DMS79 (cell line): ENCODE results near the gene POMT2.
A peak's percentile ranks its signal among the peaks of the same experiment; 100 is the strongest.

Source experiments
- DNase-seq: peaks from one replicate; lab custom pipeline; 2025; lab: John Stamatoyannopoulos, UW

POMT2 gene

DNA sequence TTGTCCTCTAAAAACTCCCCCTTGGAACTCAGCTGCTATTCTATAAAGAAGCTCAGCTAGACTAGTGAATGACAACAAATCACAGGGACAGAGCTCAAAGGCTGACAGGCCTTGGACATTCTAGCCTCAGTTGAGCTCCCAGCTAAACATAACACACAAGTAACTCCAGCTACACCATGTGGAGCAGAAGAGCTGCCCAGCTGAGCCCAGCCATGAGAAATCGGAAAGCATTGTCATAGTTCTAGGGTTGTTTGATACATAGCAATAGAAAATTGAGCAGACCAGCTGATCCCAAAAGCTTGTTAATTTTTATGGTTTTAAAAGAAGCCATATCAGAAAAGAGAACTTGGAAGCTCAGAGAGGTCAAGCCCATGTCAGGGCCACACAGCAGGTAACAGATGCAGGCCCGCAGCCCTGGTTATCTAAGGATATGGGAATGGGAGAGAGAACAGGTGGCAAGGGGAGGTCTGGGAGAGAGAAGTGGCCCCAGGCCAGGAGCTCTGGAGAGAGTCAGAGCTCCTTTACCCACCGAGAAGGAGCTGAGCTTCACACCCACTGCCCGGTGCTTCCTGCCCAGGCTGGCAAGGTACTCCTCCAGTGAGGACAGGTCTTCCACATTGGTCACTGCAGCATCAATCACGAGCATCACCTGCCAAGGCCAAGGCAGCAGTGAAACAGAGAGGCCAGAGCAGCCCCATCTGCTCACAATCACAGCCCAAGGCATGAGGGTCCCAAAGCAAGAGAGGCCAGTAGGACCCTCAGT, 52.6 kb downstream of the POMT2 start:
- DNase-seq: no peak

DNA sequence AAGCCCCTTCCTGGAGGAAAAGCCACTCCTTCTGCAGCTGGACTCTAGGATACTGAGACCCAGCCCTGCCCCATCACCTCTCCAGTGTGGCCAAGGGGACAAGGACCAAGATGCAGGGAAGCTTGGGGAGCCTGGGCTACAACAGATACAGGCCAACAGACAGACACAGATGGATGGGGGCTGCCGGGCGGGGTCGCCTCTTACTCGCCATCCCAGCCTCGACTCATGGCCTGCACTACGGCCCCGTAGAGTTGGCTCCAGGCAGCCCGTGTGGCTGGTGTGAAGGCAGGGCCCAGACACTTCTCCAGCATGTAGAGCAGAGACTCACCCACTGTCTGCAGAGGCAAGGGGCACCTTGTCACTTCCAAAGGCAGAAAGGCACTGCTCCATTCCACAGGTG, 54.3 kb downstream of the POMT2 start:
- DNase-seq: no peak

DNA sequence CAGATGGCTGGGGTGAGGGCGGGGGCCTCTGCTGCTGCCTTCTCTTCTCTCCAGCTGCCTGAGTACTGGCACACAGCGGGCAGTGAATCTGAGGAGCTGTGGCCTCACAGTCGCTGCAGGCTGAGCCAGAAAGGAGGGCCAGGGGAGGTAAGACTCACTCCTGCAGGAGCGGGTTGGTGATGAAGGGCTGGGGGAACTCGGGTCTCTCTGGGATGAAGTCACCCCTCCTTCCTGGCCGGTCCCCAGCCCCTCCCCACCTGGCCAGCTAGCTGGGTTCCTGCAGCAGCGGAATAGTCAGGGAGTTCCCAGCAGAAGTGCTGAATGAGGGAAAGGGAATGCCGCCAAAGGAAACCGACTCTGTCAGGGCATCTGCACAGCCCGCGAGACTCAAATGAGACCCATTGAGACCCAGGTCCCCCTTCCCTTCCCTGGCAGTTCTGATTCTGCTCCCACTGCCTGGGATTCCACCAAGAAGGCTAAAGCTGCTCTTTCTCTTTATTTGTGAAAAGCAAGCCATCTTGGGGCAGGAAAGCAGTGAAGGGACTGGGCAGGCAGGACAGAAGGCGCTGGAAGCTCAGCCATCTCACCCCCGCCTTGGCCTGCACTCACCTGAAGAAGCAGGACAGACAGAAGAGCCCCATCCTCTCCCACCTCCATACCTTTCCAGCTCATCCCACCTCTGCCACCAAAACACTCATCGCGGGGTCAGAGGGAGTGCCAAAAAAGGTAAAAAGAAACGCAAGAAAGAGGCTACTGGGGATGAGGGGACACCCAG, 54.9 kb downstream of the POMT2 start:
- no peak for DNase-seq

DNA sequence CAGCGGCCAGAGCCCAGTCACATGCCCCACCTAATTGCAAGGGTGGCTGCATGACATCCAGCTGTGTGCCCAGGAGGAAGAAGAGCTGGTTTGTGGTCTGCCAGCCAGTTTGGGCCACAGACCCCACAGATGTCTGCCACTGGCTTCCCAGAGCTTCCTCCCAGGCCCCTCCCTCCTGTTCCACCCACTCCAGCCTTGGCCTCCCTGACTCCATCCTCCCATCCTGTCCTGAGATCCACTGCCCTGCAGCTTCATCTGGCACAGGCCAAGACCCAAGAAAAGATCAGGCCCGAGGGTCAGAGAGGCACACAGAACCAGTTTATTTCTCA, 55.5 kb downstream of the POMT2 start:
- no peak for DNase-seq

DNA sequence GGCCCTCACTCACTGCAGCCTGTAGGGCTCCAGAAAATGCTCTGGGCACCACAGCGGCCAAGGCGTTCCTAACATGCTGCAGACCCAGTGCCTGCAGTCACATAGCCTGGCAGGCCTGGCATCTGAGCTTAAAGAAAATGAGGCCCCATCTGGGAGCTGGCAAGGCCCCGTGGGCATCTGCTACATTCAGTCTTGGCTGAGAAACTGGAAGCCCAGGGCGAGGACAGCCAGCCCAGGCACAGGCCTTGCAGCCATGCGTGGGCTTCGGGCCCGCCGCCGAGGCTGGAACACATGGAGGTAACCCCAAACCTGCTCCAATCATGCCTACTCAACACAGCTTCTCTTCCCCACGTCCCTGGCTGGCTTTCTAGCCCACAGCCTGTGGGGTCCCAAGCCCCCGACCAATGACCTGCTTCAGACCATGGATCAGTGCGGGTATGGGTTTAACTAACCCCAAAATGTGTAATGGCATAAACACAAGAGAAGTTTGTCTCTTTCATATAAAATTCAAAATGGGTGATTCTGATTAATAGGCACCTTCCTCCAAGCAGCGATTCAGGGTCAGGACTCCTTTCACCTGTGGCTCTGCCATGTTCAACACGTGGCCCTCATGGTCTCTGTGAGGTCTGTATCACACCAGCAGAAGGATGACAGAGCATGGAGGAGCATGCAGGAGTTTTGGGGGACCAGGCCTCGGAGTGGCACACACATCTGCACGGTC, 56.1 kb downstream of the POMT2 start:
- no peak for DNase-seq

DNA sequence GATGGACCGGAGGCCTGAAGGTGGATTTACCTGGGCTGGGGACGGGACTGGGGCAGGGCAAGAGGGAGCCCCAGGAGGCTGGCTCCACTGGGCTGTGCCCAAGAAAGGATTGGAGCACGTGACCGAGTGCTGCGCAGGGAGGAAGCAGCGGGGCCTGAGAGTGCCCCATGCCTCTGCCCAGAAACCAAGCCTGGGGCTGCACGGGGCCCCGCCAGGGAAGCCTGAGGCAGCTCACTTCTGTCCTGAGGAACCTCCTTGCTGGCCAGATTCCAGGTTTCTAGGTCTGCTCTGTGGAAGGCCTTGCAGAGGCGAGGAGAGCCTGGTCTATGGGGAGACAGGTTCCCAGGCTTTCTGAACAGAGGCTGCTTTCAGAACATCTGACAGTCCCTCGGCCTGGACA, 60.1 kb downstream of the POMT2 start:
- DNase-seq: no peak

DNA sequence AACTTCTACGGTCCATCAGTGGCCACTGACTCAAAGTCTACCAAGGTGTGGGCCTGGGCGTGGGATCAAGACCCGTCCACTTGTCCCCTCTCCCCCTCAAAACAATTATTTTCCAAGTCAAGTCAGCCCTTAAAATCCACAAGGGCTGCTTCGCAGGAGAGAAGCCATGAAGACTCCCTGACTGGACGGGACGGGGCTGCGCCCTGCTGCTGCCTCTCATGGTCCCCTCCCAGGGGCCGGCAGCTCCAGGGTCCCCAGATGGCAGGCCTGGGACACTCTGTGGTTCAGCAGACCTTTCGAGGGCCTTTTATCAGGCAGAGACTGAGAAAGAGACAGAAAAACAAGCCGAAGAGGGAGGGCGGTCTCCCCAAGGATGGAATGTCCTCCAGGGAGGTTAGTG, 60.5 kb downstream of the POMT2 start:
- no peak for DNase-seq

DNA sequence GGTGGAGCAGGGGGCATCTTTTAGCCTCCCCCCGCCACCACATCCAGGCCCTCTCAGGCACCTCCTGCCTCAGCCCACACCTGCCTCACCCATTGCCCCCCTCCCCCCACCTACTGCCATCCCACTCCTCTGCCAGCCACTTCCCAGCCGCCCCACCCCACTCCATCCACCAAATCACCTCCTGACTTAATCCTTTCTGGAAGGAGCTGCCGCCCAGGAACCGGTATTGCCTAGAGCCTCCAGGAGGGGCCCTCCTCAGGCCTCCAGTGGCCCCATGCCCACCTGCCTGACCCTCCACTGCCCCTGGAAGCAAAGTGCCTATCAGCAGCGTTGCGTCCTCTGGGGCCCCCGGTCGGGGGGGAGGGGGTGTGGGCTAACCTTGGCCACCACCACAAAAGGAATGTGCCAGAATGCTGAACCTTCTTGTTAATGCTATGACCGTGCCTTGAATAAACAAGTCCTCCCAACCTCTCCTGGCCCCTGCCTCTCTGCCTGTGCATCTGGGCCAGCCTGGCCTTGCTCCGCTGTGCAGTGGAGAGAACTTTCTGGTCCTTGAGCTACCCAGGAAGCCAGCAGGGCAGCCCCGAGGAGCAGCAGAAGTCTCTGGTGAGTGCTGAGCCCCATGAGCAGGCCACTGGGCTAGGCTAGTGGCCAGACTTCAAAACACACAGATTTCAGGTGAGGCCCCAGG, 61.5 kb downstream of the POMT2 start:
- no peak for DNase-seq

DNA sequence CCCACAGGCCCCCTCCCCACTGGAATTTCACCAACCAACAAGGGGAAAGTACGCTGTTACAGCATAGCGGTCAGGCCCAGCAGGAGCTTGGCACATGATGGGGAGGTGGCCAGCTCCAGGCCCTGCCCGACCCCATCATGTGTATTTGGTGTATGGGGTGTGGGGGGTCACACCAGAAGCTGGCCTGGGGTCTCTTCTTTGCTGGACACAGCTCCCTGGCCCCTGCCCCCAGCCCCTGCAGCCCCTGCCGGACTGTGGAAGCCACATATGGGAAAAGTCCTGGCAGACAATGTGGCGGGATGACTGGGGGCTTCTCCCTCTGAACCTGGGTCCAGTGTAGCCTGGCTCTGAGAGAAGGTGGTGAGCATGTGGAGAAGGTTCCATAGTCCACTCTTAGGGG, 62.1 kb downstream of the POMT2 start:
- no peak for DNase-seq

DNA sequence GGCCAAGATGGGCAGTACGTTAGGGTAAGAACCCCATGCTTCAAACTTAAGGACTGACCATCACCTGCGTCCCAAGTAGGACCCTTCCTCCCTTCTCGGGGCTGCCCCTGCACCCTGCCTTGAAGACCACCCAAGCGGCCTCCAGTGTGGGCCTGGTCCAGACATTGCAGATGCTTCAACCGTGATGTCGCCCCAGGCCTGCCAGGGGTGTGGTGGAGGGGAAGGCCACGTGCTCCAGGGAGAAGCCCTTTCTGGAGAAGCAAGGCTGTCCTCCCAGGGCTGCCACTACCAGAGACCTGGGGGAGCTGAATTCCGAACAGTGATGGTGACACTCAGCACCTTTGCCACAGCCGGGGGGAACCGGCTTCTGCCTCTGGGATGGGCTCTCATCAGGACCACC, 63.0 kb downstream of the POMT2 start:
- no peak for DNase-seq

DNA sequence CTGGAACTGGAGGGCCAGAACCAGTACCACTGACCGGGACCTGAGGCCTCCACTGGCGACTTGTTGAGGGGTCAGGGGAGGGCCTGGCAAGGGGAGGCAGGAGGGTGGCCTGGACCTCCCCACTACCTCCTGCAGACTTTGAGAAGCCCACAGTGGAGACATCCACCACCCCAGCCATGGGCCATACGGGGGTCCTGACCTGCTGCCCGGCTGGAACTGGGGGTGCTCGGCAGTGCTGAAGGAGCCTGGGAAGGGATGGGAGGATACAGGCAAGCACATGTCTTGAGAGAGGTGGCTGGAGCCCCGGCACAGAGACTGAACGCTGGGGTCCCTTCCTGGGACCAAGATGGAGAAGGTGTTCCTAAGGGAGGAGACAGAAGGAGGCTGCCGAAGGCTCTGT, 64.0 kb downstream of the POMT2 start:
- no peak for DNase-seq

DNA sequence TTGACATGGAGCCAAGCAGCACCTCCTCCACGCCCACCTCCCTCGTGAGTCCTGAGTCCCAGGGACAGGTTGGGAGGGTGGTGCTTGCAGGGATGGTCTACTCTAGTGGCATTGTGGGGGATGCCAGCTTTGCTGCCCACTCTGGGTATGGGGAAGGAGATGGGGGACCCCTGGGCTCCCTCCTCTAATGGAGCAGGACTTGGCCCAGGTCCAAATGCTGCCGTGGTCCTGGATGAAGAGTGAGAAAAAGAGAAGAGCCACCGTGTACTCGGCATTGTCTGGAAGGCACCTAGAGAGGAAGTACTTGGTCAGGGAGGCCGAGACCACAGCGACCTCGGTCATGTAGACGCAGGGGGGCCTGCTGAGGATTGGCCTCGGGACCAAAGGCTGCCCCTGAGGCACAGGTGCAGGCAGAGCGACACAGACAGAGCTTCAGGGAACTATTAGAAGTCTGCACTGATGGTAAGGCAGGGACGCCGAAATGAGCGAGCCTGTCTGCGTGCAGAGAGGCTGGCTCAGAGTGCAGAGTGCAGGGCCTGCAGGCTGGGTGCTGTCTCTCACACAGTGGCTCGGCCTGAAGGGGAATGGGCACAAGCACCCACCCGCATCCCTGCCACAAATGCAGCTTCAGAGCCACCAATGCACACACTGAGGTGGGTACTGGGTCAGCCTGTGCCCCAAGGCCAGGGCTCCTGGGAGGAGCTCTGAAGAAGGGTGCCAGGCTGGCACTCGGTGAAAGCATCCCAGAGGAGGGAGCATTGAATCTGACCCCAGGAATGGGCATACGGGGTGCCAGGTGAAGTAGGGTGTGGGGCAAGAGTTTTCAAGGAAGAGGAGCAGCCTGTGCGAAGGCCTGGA, 67.1 kb downstream of the POMT2 start:
- no peak for DNase-seq

DNA sequence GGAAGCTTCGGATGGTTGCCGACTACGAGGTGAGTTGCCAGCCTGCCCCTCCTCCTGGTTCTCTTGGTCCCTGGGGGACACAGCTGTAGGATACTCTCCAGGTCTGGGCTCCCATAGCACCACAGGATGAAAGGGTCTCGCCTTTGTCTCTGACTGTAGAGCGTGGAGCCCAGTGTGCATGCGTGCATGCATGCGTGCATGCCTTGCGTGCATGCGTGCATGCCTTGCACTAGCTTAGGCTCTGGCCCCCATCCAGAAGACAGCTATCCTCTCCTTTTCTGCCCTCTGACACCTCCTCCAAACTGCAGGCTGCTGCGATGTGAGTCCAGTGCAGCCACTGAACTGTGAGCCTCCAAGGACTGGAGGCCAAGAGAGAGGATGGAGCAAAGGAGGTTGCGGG, 68.8 kb downstream of the POMT2 start:
- DNase-seq: peak; percentile 65

DNA sequence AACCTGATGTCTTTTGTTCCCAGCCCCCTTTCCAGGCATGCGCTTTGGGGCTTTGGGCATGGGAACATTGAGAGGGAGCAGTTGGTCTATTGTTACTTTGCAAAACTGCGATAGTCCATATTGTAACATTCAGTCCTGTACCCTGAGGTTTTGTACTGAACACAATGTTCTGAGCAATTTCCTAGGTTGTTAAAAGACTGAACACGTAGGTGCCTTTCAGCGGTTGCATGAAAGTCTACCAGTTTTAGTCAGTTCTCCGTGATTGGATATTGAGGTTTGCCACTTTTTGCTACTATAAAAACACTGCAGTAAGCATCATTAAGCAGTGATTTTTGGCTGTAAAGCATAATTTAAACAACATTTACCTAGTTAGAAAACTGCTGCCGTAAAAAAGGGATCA, 69.8 kb downstream of the POMT2 start:
- DNase-seq: no peak

DNA sequence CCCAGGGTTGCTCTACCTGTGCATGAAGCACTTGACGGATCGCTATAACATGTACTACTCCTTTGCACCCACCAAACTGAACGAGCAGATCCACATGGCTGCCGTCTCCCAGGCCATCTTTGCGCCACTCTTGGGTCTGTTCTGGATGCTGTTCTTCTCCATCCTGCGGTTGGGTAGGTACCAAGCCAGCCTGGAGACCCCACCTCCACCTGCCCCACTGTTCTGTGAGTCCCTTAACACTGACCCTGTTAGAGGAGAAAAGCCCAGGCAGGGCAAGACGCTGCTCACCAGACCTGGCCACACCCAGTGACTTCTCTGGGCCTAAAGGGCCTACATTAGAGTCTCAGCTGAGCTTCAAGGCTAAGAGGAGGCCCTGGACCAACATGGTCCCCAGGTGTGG, 71.4 kb downstream of the POMT2 start:
- DNase-seq: no peak

DNA sequence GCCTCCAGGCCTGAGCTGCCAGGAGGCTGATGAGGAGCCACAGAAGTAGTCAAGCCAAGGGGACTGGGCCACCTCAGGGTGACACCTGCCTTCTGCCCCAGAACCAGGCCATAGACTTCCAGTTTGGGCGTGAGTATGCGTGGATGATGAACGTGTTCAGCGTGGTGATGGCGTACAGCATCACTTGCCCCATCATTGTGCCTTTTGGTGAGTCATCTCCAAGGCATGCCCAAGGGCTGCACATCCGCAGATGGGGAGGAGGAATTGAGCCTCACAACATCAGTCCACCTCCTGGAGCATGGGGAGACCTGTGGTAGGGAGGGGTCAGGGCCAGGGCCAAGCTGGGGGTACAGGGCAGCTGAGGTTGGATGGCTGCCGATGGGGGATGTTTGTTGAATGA, 72.0 kb downstream of the POMT2 start:
- DNase-seq: no peak

DNA sequence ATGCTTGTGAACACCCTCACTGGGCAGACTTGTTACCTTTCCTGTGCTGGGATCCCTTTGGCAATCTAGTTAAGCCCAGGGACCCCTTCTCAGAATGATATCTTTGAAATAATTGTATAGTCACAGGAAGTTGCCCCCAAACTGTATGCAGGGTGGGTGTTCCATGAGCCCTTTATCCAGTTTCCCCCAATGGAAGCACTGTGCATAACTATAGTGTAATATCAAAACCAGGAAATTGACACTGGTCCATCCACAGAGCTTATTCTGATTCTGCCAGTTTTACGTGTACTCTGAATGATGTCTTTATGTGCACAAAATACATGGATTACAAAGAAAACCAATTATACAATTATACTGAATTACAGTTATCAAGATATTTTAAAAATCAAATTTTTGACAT, 73.9 kb downstream of the POMT2 start:
- DNase-seq: no peak

DNA sequence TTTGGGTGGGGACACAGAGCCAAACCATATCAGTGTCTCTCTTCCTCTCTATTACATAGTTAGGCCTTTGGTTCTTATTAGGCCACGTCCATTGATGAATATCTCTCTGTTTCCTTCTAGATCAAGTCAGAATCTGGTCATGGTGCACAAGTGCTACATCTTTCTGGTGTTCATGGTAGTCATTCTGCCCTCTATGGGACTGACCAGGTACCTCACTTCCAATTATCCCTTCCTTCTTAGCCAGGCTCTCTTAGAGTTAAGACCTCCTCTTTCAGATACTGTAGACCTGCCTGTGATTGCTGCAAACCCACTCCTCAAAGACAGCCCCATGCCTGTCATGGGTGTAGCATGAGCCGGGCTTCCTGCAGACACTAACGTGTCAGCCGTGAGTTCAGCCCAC, 74.9 kb downstream of the POMT2 start:
- DNase-seq: no peak

DNA sequence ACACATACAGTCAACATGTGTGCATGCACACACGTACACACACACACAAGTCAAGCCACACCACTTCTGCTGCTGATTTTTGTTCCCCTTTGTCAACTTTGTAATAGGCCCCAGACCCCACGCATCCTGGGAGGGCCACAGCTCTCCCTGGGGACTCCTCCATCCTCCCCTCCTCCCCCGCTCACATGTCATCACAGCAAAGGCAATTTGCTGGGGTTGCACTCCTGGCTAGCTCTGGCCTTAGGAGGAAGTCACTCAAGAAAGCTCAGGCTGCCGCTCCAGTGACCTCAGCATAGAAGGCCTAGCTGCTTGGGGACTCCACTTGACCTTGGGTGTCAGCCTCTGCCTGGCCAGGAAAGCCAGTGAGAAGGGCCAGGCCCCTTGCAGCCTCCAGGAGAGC, 76.8 kb downstream of the POMT2 start:
- DNase-seq: no peak

DNA sequence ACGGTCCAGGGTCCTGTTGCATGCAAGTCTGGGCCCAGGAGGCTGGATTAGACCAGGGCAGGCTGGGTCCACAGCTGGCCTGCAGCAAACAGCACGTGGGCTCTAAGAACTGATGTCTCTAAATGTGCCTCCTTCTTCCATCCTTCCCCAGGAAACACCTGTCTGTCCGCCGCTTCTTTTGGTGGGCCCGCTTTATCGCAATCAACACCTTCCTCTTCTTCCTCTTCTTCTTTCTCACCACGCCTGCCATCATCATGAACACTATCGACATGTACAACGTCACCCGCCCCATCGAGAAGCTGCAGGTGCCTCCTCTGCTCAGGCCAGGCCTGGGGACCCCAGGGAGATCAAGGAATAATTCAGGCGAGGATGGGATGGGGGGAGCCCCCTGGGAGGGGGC, 77.9 kb downstream of the POMT2 start:
- DNase-seq: no peak

DNA sequence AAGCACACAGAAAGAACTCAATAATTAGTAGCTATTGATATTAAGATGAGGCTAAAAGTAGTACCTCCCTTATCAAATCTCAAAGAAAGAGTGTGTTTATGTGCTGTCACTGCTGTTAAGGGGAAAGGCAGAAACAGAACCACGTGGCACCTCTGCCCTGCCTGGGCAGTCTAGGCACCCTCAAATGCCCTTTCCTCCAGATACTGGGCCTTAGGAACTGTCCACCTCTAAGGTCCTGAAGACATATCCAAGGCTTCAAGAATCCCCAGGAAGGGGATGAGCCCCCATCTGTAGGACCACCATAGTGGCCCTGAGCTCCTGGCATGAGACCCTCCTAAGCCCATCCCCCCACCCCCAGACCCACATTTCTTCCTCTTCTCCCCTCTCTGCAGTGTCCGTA, 78.7 kb downstream of the POMT2 start:
- no peak for DNase-seq
